ENCODE data around the gene INO80B.

GRCh38 chr2:74438248-74438647, 16.6 kb upstream of the INO80B start:
- TF ChIP-seq CTCF (IDR thresholded peaks at IDR 0.05; ENCODE audit: poor library complexity, severe bottlenecking) = no peak
- no peak for TF ChIP-seq EP300 (conservative IDR thresholded peaks at IDR 0.05; ENCODE audit: poor library complexity, severe bottlenecking)
- TF ChIP-seq EZH2 (IDR thresholded peaks at IDR 0.05; ENCODE audit: borderline replicate concordance, insufficient read depth, low read length, poor library complexity, severe bottlenecking) = no peak
- no peak for TF ChIP-seq RAD21 (conservative IDR thresholded peaks at IDR 0.05)
- no peak for TF ChIP-seq POLR2AphosphoS5 (IDR thresholded peaks at IDR 0.05)

Data from neural cell (in vitro differentiated cells).